Ovary (tissue), 9 donors: ENCODE measurements around the gene CREBZF. TPM values are rescaled to one million over a fixed set of nuclear protein-coding genes. Genes with fewer than 3 reads are reported as not detected.

Experiments used
- DNase-seq, 5 donors: peaks; one replicate each; pipeline ENCODE4 v3.0.0-alpha.2; 2019 to 2020
- H3K27ac ChIP-seq, 2 donors: fragments of 200-600 bp; one replicate each; pipeline versions ENCODE4 v1.5.1 to v1.8.0; 2019 to 2022
- H3K27me3 ChIP-seq: fragments of 200-600 bp; one replicate; pipeline ENCODE4 v1.8.0; 2022
- H3K36me3 ChIP-seq: fragments of 200-600 bp; sonication (generic); one replicate; pipeline ENCODE4 v1.5.1; 2019
- H3K4me1 ChIP-seq: one replicate; pipeline ENCODE4 v1.8.1; 2013; ENCODE audit warnings: mild to moderate bottlenecking, moderate library complexity; ENCODE audit not compliant: insufficient read depth
- H3K4me3 ChIP-seq: fragments of 200-600 bp; sonication (generic); one replicate; pipeline ENCODE4 v1.5.1; 2017
- H3K9me3 ChIP-seq, 2 donors: fragments of 200-600 bp in 1 of 2; sonication (generic) in 1 of 2; one replicate each; pipeline versions ENCODE4 v1.5.1 to v1.8.1; 2013 to 2019; ENCODE audit warnings: mild to moderate bottlenecking in 1 of 2, moderate library complexity in 1 of 2
- EP300 ChIP-seq: sonication (generic); formaldehyde crosslinking; IDR thresholded peaks from one replicate; pipeline ENCODE4 v1.6.1; 2017; ENCODE audit warnings: antibody characterized with exemption
- POLR2A ChIP-seq: fragments of 450-650 bp; IDR thresholded peaks from one replicate; pipeline ENCODE4 v1.6.1; 2017; ENCODE audit warnings: antibody characterized with exemption, mild to moderate bottlenecking, moderate library complexity
- WGBS, 3 donors: extraction: QIAGEN DNeasy Blood & Tissue Kit in 1 of 3; methylation state at CpG; one replicate each; pipeline versions ENCODE4 v1.1.5 to v1.1.7; 2013 to 2017; 5-methylcytosine and 5-hydroxymethylcytosine counted together
- intact Hi-C, 4 donors: fragments of 100-400 bp; cut with DNase I; formaldehyde crosslinking; loops; one replicate each; pipeline versions ENCODE4 v1.11.0 to v1.15.1; 2022 to 2023
- polyA plus RNA-seq, 2 donors: library from polyadenylated mRNA; stranded (reverse); fragments of 200-250 nt in 1 of 2; fragments of 350-450 nt in 1 of 2; fragmentation: Illumina TruSeq in 1 of 2; extraction: RNeasy Lipid Tissue Mini Kit (QIAGEN cat#74804) in 1 of 2; gene quantifications; one replicate each; pipeline ENCODE4 v1.2.3, GENCODE V29; 2013 to 2014
- total RNA-seq, 7 donors: library from RNA; depleted of rRNA in 2 of 7; stranded (reverse); fragments of >200 nt in 2 of 7; fragmentation: NEBNext Ultra II Directional in 3 of 7; extraction: Animal tissue kit (Norgen Biotek cat#: 25700) in 3 of 7; gene quantifications; one replicate each; pipeline versions ENCODE4 v1.1.0 to v1.2.4, GENCODE V29; 2016 to 2023
- TF ChIP-seq, protein P1 (sequence below), 3 donors: fragments of 450-650 bp in 2 of 3; fragments of 200-600 bp in 1 of 3; IDR thresholded peaks; one replicate each; pipeline versions ENCODE4 v1.5.1 to v1.8.0; 2016 to 2022; ENCODE audit warnings: antibody characterized with exemption in 3 of 3, mild to moderate bottlenecking in 1 of 3
- donor health status: DM: no; HTN: no; CAD: no; lungs with moderate emphysema.
- donor health status: DM: no; HTN: no; CAD: no.
- donor health status: Bipolar disorder and iron deficiency.
- donor health status: DM: yes; HTN: yes; CAD: no.
- donor health status: DM: no; HTN: no; CAD: no.
- donor health status: DM: yes; HTN: yes; CAD: no.

CREBZF gene
- total and polyA plus RNA-seq, 9 donors: 36.4 to 80.8 (median 53.6) TPM

DNA sequence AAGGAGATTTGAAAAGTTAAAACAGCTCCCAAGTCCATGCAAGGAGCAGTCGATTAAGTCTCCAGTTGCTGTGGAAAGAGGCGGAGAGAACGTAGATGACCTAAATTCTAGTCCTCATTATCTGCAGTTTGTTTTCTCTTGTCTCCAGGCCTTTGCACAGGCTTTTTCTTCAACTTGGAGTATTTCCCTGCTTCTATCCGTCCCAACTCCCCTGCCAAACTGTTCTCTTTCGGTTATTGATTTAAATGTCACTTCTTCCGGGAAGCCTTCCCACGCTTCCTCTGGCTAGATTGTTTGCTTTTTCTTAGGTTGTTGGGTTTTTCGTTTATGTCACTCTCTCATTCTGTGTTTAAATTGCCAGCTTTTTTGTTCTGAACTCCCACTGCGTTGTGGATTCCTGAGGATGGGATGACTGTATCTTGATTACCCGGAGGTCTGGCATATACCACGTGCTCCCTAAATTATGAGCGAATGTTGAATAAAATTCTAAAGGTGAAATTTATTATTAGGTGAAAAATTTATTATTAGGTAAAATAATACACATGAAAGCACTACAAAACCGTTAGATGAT, 36.1 kb downstream of the CREBZF start:
- Histone ChIP-seq H3K27me3 (no peaks in the 10 kb centered on the region), H3K4me3 (peak overlapping the region; percentile 85), H3K27ac (peak overlapping the region; percentile 50 to 55), H3K36me3 (no peaks in the 10 kb centered on the region), H3K9me3 (no peaks in the 10 kb centered on the region), H3K4me1 (no peaks in the 10 kb centered on the region)
- intact Hi-C loops: loop anchor here in 1 of 4 donors (5.0 kb wide), 1 partner anchor 33 kb away; no protein-coding TSS in a partner anchor
- 1% methylated on average over 13 of the region's 13 CpGs for WGBS, 3 donors
- TF ChIP-seq POLR2A (no peak), EP300 (no peak)
- TF ChIP-seq, protein P1, sequence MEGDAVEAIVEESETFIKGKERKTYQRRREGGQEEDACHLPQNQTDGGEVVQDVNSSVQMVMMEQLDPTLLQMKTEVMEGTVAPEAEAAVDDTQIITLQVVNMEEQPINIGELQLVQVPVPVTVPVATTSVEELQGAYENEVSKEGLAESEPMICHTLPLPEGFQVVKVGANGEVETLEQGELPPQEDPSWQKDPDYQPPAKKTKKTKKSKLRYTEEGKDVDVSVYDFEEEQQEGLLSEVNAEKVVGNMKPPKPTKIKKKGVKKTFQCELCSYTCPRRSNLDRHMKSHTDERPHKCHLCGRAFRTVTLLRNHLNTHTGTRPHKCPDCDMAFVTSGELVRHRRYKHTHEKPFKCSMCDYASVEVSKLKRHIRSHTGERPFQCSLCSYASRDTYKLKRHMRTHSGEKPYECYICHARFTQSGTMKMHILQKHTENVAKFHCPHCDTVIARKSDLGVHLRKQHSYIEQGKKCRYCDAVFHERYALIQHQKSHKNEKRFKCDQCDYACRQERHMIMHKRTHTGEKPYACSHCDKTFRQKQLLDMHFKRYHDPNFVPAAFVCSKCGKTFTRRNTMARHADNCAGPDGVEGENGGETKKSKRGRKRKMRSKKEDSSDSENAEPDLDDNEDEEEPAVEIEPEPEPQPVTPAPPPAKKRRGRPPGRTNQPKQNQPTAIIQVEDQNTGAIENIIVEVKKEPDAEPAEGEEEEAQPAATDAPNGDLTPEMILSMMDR (IDR thresholded peaks at IDR 0.05): no peak
- DNase-seq: no peak

DNA sequence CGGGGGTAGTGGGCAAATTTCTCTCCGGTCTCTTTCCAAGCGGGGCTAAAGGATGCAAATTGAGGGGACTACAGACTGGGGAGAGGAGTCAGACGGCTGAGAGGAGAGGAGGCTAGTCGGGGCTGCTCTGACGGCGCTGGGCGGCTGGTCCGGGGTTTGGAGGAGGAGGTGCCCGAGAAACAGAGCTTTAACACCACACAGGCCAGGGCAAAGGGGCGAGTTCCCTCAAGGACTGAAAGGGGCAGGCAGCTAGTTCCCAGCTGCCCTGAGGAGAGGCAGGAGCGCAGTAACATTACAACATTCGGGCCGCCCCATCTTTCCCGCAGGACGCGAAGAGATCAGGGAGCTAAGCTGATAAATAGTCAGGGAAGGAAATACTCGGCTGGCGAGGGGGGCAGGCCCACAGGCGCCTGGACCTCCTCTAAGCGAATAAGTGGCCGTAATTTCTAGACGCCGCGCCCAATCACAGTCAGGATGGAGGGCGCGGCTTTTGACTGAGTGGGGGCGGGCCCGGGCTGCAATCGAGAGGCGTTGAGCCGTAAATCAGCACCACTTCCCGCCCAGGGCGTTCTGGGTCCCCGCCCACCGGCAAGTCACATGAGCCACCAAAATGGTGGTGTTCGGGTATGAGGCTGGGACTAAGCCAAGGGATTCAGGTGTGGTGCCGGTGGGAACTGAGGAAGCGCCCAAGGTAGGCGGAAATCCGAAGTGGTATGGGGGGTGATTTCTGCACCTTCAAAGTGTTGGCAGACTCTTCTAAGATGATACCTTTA, 36.7 kb downstream of the CREBZF start, which contains the start of gene TMEM126B:
TSS of gene TMEM126B (plus strand) at position 596 of the 773 bp plus-strand sequence. CDS start at position 611, 15 bp downstream.
- Histone ChIP-seq H3K27ac (peak within 1 kb of the TSS; percentile 69 to 94), H3K27me3 (no peaks in the 10 kb centered on the region), H3K36me3 (no peaks in the 10 kb centered on the region), H3K4me1 (no peaks in the 10 kb centered on the region), H3K9me3 (no peaks in the 10 kb centered on the region), H3K4me3 (peak within 1 kb of the TSS; percentile 85)
- intact Hi-C loops: loop anchor here in 1 of 4 donors (5.0 kb wide), 1 partner anchor 34 kb away; no protein-coding TSS in a partner anchor
- WGBS, 3 donors: 0% methylated on average over 41 of the region's 41 CpGs
- TF ChIP-seq POLR2A (peak; percentile 92), EP300 (peak; percentile 91)
- TF ChIP-seq, protein P1 (IDR thresholded peaks at IDR 0.05): no peak
- DNase-seq: peak; percentile 96 to 98 (median 97)

DNA sequence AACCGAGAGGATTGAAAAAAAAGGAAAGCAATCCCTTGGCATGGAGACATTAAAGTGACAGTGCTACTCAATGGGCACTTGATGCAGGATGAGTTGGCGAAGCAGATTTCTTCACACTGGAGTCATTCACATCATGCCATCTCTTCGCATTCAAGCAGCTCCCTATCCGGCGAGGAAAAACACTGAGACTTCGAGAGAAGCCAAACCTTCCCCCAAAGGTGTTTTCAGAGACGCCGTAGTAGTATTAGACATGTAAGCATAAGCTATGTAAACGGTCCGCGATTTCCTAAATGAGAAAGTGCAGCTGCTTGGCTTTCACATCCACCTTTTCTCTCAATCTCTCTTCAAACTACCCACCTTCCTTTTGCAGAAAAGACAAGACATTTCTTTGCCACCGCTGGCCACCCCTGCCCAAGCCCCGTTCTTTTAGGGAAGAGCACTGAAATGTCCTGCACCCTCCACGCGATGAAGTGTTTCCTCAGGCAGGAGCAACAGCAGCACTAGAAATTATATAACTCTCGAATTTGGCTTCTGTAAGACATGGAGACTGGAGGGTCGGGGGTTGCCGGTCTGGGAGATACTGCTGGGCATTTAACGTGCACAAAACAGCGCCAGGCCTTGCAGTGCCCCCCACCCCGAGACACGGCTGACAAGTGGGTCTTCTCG, 37.5 kb downstream of the CREBZF start, which contains the start of gene DLG2:
TSS of gene DLG2 (minus strand) at position 13 of the 666 bp plus-strand sequence.
- Histone ChIP-seq H3K4me1 (no peaks in the 10 kb centered on the region), H3K4me3 (peak within 1 kb of the TSS; percentile 85), H3K9me3 (no peaks in the 10 kb centered on the region), H3K36me3 (no peaks in the 10 kb centered on the region), H3K27me3 (no peaks in the 10 kb centered on the region), H3K27ac (peak within 1 kb of the TSS; percentile 69 to 94)
- TF ChIP-seq EP300 (no peak), POLR2A (no peak)
- TF ChIP-seq, protein P1 (IDR thresholded peaks at IDR 0.05): no peak
- 0 to 1% (median 0%) methylated on average over 23 of the region's 23 CpGs for WGBS, 3 donors
- peak in 2 of 5 donors; percentile 30 to 56 for DNase-seq
- intact Hi-C loops: loop anchor here in 1 of 4 donors (5.0 kb wide), 1 partner anchor 35 kb away; no protein-coding TSS in a partner anchor

DNA sequence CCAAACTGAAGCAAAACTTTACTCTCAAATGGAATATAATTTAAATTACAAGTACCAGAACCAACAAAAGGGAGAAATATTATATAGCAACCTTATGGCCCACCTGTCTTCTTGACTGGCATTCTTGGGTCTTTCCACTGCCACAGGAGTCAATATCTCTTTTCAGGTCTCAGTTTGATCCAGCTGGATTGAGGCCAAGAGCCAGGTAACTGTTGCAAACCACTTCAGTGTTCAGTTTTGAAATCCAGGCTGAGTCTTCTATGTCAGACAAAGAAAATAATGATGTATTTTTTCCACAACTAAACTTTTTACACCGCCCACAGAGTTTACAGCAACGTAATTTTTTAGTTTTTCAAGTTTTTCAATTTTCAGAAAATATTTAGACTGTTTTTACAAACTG, 38.4 kb downstream of the CREBZF start:
- H3K27ac ChIP-seq: peak overlapping the region in 1 of 2 donors; percentile 94
- H3K4me1 ChIP-seq: no peaks in the 10 kb centered on the region
- peak overlapping the region; percentile 85 for H3K4me3 ChIP-seq
- TF ChIP-seq POLR2A (no peak), EP300 (no peak)
- TF ChIP-seq, protein P1 (IDR thresholded peaks at IDR 0.05): no peak
- intact Hi-C loops: loop anchor here in 1 of 4 donors (5.0 kb wide), 1 partner anchor 36 kb away; no protein-coding TSS in a partner anchor
- no peaks in the 10 kb centered on the region for H3K9me3 ChIP-seq
- peak in 2 of 5 donors; percentile 38 to 40 for DNase-seq
- no peaks in the 10 kb centered on the region for H3K36me3 ChIP-seq
- WGBS, 3 donors: 0 to 20% (median 7%) methylated on average over 2 of the region's 2 CpGs
- H3K27me3 ChIP-seq: no peaks in the 10 kb centered on the region
